ENCODE data around the gene SKOR1. TPM values are rescaled to one million over a fixed set of nuclear protein-coding genes. Genes with fewer than 3 reads are reported as not detected.

SKOR1 gene
- total RNA-seq, 1 donor from 2014 or later, result not detected

DNA sequence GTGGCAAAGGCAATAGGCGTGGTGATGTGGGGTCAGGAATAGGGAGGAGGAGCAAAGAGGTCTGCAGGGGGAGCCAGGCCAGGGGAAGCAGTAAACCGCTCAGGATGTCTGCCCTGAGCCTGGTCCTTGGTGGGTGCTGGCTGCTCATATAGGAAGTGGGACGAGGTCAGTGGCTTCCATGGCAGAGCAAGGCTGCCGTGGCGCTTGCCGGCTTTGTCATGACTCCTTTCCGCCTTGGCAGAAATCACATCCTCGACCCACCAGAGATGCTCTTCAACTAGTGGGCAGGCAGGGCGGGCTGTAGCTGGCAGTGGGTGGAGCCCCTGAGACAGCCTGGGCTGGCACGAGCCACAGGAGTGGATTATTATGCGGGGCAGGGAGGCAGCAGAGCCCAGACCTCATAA, 13.1 kb upstream of the SKOR1 start:
- H3K27ac ChIP-seq (ENCODE audit: low read depth, low read length), result no peak overlapping the region
- peaks cover 2% of the 10 kb centered on the region for H3K36me3 Mint-ChIP-seq (ENCODE audit: low read depth, unreplicated experiment)
- no peaks in the 10 kb centered on the region for H3K36me3 ChIP-seq (ENCODE audit: insufficient read depth, low read length)
- H3K27ac Mint-ChIP-seq (ENCODE audit: unreplicated experiment), result no peak overlapping the region
- no peaks in the 10 kb centered on the region for H4K20me1 ChIP-seq (ENCODE audit: insufficient read depth, low read length)
- no peak for FAIRE-seq
- H3K9me3 Mint-ChIP-seq (ENCODE audit: unreplicated experiment), result peaks cover 9% of the 10 kb centered on the region
- H3K4me1 Mint-ChIP-seq (ENCODE audit: low read depth, unreplicated experiment), result no peaks in the 10 kb centered on the region
- no peaks in the 10 kb centered on the region for H3K4me1 ChIP-seq (ENCODE audit: insufficient read depth, low read length)
- no peak overlapping the region for H3K9ac ChIP-seq (ENCODE audit: low read length)
- TF ChIP-seq CTCF (IDR thresholded peaks at IDR 0.05; ENCODE audit: insufficient read depth, low read depth, low read length), result no peak
- no peak for TF ChIP-seq EZH2 (IDR thresholded peaks at IDR 0.05; ENCODE audit: insufficient read depth, low read length)
- peaks cover 4% of the 10 kb centered on the region for H3K9me3 ChIP-seq (ENCODE audit: insufficient read depth, low read depth, low read length)
- DNase-seq (ENCODE audit: low read depth), result no peak
- no peaks in the 10 kb centered on the region for H3K79me2 ChIP-seq (ENCODE audit: insufficient read depth, low read length)
- no peak overlapping the region for H3K4me2 ChIP-seq (ENCODE audit: low read length)
- H2AFZ ChIP-seq (ENCODE audit: low read depth, low read length), result no peak overlapping the region
- H3K27me3 ChIP-seq (ENCODE audit: insufficient read depth, low read length), result peaks cover 20% of the 10 kb centered on the region
- H3K4me3 Mint-ChIP-seq (ENCODE audit: unreplicated experiment), result no peak overlapping the region
- peaks cover 40% of the 10 kb centered on the region for H3K27me3 Mint-ChIP-seq (ENCODE audit: low read depth, unreplicated experiment)
- H3K4me3 ChIP-seq (ENCODE audit: insufficient read depth, low read depth, low read length), result no peak overlapping the region

- Mint-ChIP-seq H3K4me1 (ENCODE audit: low read depth, unreplicated experiment) (no peaks in the 10 kb centered on the region), H3K4me3 (ENCODE audit: unreplicated experiment) (no peak overlapping the region), H3K27ac (ENCODE audit: unreplicated experiment) (no peak overlapping the region), H3K9me3 (ENCODE audit: unreplicated experiment) (peaks cover 9% of the 10 kb centered on the region), H3K27me3 (ENCODE audit: low read depth, unreplicated experiment) (peaks cover 50% of the 10 kb centered on the region), H3K36me3 (ENCODE audit: low read depth, unreplicated experiment) (no peaks in the 10 kb centered on the region)
- no peak overlapping the region for H3K27ac ChIP-seq (ENCODE audit: low read depth, low read length)
- H3K9me3 ChIP-seq (ENCODE audit: insufficient read depth, low read depth, low read length), result peaks cover 4% of the 10 kb centered on the region
- FAIRE-seq (no peak), DNase-seq (ENCODE audit: low read depth) (no peak)
- H2AFZ ChIP-seq (ENCODE audit: low read depth, low read length), result no peak overlapping the region
- TF ChIP-seq CTCF (IDR thresholded peaks at IDR 0.05; ENCODE audit: insufficient read depth, low read depth, low read length) (no peak), EZH2 (IDR thresholded peaks at IDR 0.05; ENCODE audit: insufficient read depth, low read length) (no peak)
- H3K36me3 ChIP-seq (ENCODE audit: insufficient read depth, low read length), result no peaks in the 10 kb centered on the region
- H4K20me1 ChIP-seq (ENCODE audit: insufficient read depth, low read length), result no peaks in the 10 kb centered on the region
- H3K79me2 ChIP-seq (ENCODE audit: insufficient read depth, low read length), result no peaks in the 10 kb centered on the region
- no peaks in the 10 kb centered on the region for H3K4me1 ChIP-seq (ENCODE audit: insufficient read depth, low read length)
- H3K27me3 ChIP-seq (ENCODE audit: insufficient read depth, low read length), result peaks cover 29% of the 10 kb centered on the region
- H3K4me2 ChIP-seq (ENCODE audit: low read length), result no peak overlapping the region
- no peak overlapping the region for H3K9ac ChIP-seq (ENCODE audit: low read length)
- H3K4me3 ChIP-seq (ENCODE audit: insufficient read depth, low read depth, low read length), result no peak overlapping the region
These were observed 12.1 kb upstream of the SKOR1 start for GRCh38 chr15:67813104-67813634.

DNA sequence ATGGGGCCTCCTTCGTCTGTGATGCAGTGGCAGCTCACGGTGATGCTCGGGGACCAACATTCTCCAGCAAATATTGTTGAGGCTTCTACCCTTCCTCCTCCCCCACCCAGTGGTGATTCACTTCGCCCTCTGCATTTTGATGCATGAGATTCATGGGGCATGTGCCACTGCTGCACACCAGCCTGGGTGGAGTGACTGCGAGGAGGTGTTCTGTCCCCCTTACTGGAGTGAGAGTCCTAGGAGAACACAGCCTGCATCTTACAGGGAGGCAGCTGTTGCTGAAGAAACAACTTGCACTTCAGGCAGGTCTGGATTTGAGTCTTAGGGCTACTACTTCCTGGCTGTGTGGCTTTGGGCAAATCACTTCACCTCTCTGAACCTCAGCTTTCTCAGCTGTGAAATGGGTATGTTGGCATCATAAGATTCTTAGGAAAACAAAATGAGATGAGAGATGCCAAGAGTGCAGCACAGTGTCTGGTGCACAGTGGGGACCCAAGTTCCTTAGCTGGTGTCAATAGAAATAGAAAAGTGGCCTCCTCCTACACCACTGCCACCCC, 10.2 kb upstream of the SKOR1 start:
- Histone ChIP-seq H3K36me3 (ENCODE audit: insufficient read depth, low read length) (no peaks in the 10 kb centered on the region), H3K9ac (ENCODE audit: low read length) (no peak overlapping the region), H3K4me2 (ENCODE audit: low read length) (no peak overlapping the region), H2AFZ (ENCODE audit: low read depth, low read length) (no peak overlapping the region), H3K4me1 (ENCODE audit: insufficient read depth, low read length) (no peaks in the 10 kb centered on the region), H3K4me3 (ENCODE audit: insufficient read depth, low read depth, low read length) (no peak overlapping the region), H3K9me3 (ENCODE audit: insufficient read depth, low read depth, low read length) (peaks cover 4% of the 10 kb centered on the region), H3K79me2 (ENCODE audit: insufficient read depth, low read length) (no peaks in the 10 kb centered on the region), H4K20me1 (ENCODE audit: insufficient read depth, low read length) (no peaks in the 10 kb centered on the region), H3K27ac (ENCODE audit: low read depth, low read length) (no peak overlapping the region), H3K27me3 (ENCODE audit: insufficient read depth, low read length) (peaks cover 44% of the 10 kb centered on the region)
- Mint-ChIP-seq H3K36me3 (ENCODE audit: low read depth, unreplicated experiment) (no peaks in the 10 kb centered on the region), H3K27me3 (ENCODE audit: low read depth, unreplicated experiment) (peaks cover 61% of the 10 kb centered on the region), H3K27ac (ENCODE audit: unreplicated experiment) (no peak overlapping the region), H3K4me3 (ENCODE audit: unreplicated experiment) (no peak overlapping the region), H3K4me1 (ENCODE audit: low read depth, unreplicated experiment) (no peaks in the 10 kb centered on the region), H3K9me3 (ENCODE audit: unreplicated experiment) (peaks cover 7% of the 10 kb centered on the region)
- no peak for FAIRE-seq
- TF ChIP-seq CTCF (IDR thresholded peaks at IDR 0.05; ENCODE audit: insufficient read depth, low read depth, low read length) (no peak), EZH2 (IDR thresholded peaks at IDR 0.05; ENCODE audit: insufficient read depth, low read length) (no peak)
- DNase-seq (ENCODE audit: low read depth), result no peak
